Measurements from ENCODE around the gene LIPC. TPM values are rescaled to one million over a fixed set of nuclear protein-coding genes. Genes with fewer than 3 reads are reported as not detected.

The LIPC gene
- total and polyA plus RNA-seq, 10 of the 15 experiments (the other 5 are each of a cell fraction or from before 2014, with no cell fraction given) = 0.06 to 0.31 (median 0.16) TPM; not detected in 1

DNA sequence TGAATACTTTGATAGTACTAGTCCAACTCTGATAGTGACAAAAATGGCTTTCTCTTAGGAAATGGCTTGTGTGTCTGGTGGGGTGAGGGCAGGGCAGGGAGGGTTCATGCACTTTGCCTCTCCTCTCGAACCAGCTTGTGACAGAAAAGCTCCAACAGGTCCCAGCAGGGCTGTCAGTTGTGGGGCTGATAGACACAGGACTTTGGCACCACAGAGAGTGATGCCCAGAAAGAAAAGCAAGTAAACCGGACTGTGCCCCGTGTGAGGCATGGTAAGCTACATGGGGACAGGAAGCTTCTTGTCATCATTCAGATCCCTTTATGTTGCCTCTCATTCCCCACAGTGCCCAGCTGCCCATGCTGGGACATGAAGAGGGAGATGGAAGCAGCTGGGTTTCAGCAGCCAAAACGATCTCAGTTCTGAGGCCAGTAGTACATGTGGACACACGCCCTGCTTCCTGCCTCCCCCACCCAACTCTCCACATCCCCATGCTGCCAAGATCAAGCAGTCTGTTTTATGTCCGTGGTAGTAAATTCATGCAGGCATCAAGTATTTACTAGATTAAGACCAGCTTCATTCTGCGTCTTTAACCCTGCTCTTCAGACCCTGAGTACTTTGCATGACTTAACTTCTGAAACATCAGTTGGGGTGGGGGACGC lies 29.7 kb upstream of the LIPC start (continued):
- TF ChIP-seq, protein P1, sequence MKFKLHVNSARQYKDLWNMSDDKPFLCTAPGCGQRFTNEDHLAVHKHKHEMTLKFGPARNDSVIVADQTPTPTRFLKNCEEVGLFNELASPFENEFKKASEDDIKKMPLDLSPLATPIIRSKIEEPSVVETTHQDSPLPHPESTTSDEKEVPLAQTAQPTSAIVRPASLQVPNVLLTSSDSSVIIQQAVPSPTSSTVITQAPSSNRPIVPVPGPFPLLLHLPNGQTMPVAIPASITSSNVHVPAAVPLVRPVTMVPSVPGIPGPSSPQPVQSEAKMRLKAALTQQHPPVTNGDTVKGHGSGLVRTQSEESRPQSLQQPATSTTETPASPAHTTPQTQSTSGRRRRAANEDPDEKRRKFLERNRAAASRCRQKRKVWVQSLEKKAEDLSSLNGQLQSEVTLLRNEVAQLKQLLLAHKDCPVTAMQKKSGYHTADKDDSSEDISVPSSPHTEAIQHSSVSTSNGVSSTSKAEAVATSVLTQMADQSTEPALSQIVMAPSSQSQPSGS (IDR thresholded peaks at IDR 0.05; ENCODE audit: low read length) = no peak
- TF ChIP-seq CHD4 (IDR thresholded peaks at IDR 0.05) (no peak), ASH2L (IDR thresholded peaks at IDR 0.05; ENCODE audit: borderline replicate concordance, low read depth) (no peak), YY1 (IDR thresholded peaks at IDR 0.05; ENCODE audit: low read depth, low read length) (no peak)

DNA sequence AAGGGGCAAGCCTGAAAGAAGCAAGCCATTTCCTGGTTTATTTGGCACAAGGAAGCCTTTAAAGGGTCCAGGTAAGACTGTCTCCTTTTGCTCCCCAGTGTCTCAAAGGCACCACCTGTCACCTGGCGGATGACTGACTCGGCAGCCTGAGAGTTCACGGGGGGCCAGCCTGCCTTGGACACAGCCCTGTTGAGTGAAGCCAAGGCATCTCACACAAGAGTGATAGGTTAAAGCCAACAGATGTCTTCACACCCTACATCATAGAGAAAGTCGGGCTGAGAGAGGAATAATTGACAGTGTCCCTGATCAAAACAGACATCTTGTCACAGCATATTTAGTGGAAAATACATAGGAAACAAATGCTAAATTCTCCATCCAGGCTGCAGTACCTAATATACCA lies 28.2 kb upstream of the LIPC start:
- DNase-seq (ENCODE audit: low read depth, low spot score) = no peak
- FAIRE-seq = no peak
- ChIA-PET RAD21 (ENCODE audit: unreplicated experiment) (no interaction called here), POLR2A (interaction anchor here (0.6 kb wide), 1 partner anchor 68 kb away, joined by 3 read pairs; no protein-coding TSS in a partner anchor), CTCF (no interaction called here), SMC1A (ENCODE audit: uncharacterized antibody, unreplicated experiment) (interaction anchor here (0.6 to 1.2 kb wide), 2 partner anchors 101 to 344 kb away, joined by 3 read pairs; no protein-coding TSS in a partner anchor)
- in situ Hi-C loops (cut with MboI) = no loop called here
- Histone ChIP-seq H3K4me3 (no peak overlapping the region), H3K27ac (ENCODE audit: control insufficient read depth, insufficient read depth) (no peak overlapping the region), H3K4me1 (ENCODE audit: control insufficient read depth, insufficient read depth, low read length) (no peaks in the 10 kb centered on the region), H3K9me3 (replicated peaks; ENCODE audit: control insufficient read depth, insufficient read depth, low read length) (no peaks in the 10 kb centered on the region), H2AFZ (ENCODE audit: control insufficient read depth, low read depth, low read length) (no peak overlapping the region), H3K36me3 (ENCODE audit: control insufficient read depth in 2 of 2, insufficient read depth in 2 of 2, low read length in 1 of 2) (no peaks in the 10 kb centered on the region), H3K9ac (ENCODE audit: control insufficient read depth, insufficient read depth, low read length) (no peak overlapping the region), H3K79me2 (ENCODE audit: control insufficient read depth, insufficient read depth, low read length) (no peaks in the 10 kb centered on the region), H3K4me2 (ENCODE audit: control insufficient read depth, insufficient read depth) (no peak overlapping the region), H3K27me3 (replicated peaks in 1 of 2; ENCODE audit: control insufficient read depth in 2 of 2, insufficient read depth in 2 of 2, low read length in 1 of 2) (no peaks in the 10 kb centered on the region), H4K20me1 (ENCODE audit: control insufficient read depth, insufficient read depth) (no peaks in the 10 kb centered on the region)
- no TSS peak for BruUV-seq (replicated peaks)
- 89% methylated on average over 4 of the region's 4 CpGs for WGBS (ENCODE audit: insufficient coverage, insufficient replicate concordance, low lambda C conversion rate, missing lambda C conversion rate)
- no peak for ATAC-seq
- TF ChIP-seq SRF (IDR thresholded peaks at IDR 0.05; ENCODE audit: low read depth in 2 of 2, low read length in 2 of 2) (no peak), MYB (IDR thresholded peaks at IDR 0.05; ENCODE audit: borderline replicate concordance, low read depth, low read length) (no peak), RELA (IDR thresholded peaks at IDR 0.05; ENCODE audit: borderline replicate concordance, partially characterized antibody) (no peak), PAX5 (IDR thresholded peaks at IDR 0.05; ENCODE audit: borderline replicate concordance, low read depth, low read length) (no peak)
- intact Hi-C loops (cut with micrococcal nuclease; ENCODE audit: unreplicated experiment) = no loop called here

All from GM12878 (cell line).